GM18867 (cell line): ENCODE results near the gene LIME1.
"Not testable (repeated sequence)": the region's sequence is repeated elsewhere in the genome, so short reads cannot be mapped to it uniquely, and the experiment has no call there.

Source experiments
- ATAC-seq: cut with Tn5 transposase; IDR thresholded peaks from one replicate; pipeline ENCODE4 v1.9.1; 2021; ENCODE audit warnings: mild to moderate bottlenecking, moderate library complexity; ENCODE audit not compliant: unreplicated experiment

The LIME1 gene

GRCh38 chr20:63769891-63770474 lies 33.5 kb downstream of the LIME1 start:
- ATAC-seq = no peak

GRCh38 chr20:63771046-63771707 lies 34.7 kb downstream of the LIME1 start:
- no peak for ATAC-seq

GRCh38 chr20:63772781-63773518 lies 36.5 kb downstream of the LIME1 start:
- no peak for ATAC-seq

- ATAC-seq = no peak
These were observed 37.2 kb downstream of the LIME1 start for GRCh38 chr20:63773571-63774241.

GRCh38 chr20:63774306-63774705 lies 37.8 kb downstream of the LIME1 start:
- ATAC-seq = no peak

- no peak for ATAC-seq
These were observed 38.9 kb downstream of the LIME1 start for GRCh38 chr20:63775096-63775978.

GRCh38 chr20:63776875-63777274 lies 40.4 kb downstream of the LIME1 start:
- ATAC-seq = not testable (repeated sequence)

GRCh38 chr20:63777614-63778013 lies 41.1 kb downstream of the LIME1 start:
- ATAC-seq = no peak

- ATAC-seq = no peak
These were observed 41.7 kb downstream of the LIME1 start for GRCh38 chr20:63778034-63778752.

GRCh38 chr20:63778857-63779256 lies 42.4 kb downstream of the LIME1 start:
- no peak for ATAC-seq

- no peak for ATAC-seq
These were observed 44.7 kb downstream of the LIME1 start for GRCh38 chr20:63781181-63781580.

GRCh38 chr20:63782051-63782471 lies 45.6 kb downstream of the LIME1 start:
- ATAC-seq = no peak

GRCh38 chr20:63782521-63782971 lies 46.1 kb downstream of the LIME1 start:
- no peak for ATAC-seq

- no peak for ATAC-seq
These were observed 47.5 kb downstream of the LIME1 start for GRCh38 chr20:63783970-63784369.

- ATAC-seq = no peak
These were observed 49.2 kb downstream of the LIME1 start for GRCh38 chr20:63785691-63786131.

GRCh38 chr20:63787302-63787701 lies 50.8 kb downstream of the LIME1 start:
- ATAC-seq = no peak

- ATAC-seq = no peak
These were observed 51.3 kb downstream of the LIME1 start for GRCh38 chr20:63787749-63788148.
